ENCODE results near the gene ORC5.

DNA sequence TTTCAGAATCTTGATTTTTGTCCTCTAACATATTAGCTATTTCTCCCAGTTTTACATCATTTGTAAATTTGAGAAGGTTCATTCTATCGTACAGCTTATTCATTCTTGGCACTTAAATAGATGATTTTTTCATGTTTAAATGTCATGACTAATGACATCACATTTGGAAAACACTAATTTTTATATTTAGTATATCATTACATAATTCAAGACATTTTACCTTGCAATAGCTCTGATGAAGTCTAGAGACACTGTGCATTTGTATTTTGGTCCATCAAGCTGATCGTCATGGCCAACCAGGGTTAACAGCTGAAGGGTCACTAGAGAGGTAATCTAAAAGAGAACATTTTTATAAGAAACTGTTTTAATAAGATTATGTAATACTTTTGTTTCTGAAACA, 71.3 kb downstream of the ORC5 start:
- TF ChIP-seq CTCF (IDR thresholded peaks at IDR 0.05; ENCODE audit: insufficient read depth, low read depth, low read length) (no peak), EZH2 (IDR thresholded peaks at IDR 0.05; ENCODE audit: insufficient read depth, low read length) (no peak)
